Measurements from ENCODE around the gene VSIG10.

Gene VSIG10

DNA sequence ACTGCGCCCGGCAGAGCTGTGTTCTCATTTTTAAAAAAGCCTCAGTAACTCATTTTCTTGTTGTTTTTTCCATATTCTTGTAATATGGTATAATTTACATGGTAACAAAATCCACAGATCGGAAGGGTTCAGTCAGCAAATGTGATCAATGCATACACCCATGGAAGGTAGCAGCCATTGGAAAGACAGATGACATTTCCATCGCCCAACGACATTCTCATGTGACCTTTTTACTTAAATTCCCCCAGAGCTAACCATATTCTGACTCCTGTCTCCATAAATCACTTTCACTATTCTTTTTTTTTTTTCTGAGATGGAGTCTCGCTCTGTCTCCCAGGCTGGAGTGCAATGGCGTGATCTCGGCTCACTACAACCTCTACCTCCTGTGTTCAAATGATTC lies 37.0 kb upstream of the VSIG10 start:
- H3K36me3 ChIP-seq (ENCODE audit: control insufficient read depth in 2 of 2, insufficient read depth in 1 of 2, low read length in 2 of 2) = peaks cover 58 to 83% of the 10 kb centered on the region in 2 experiments
- ChIA-PET POLR2A (no interaction called here), CTCF (interaction anchor here (1.0 to 1.4 kb wide), 3 partner anchors 19 to 237 kb away, joined by 3 to 6 read pairs (median 4); no protein-coding TSS in a partner anchor)
- H3K4me1 ChIP-seq (ENCODE audit: control insufficient read depth, insufficient read depth, low read length) = no peaks in the 10 kb centered on the region
- TF ChIP-seq SETDB1 (IDR thresholded peaks at IDR 0.05; ENCODE audit: insufficient read length, low read length) = no peak
- TF ChIP-seq ZNF510 (tag by site-specific recombination; IDR thresholded peaks at IDR 0.05; ENCODE audit: insufficient replicate concordance) = no peak
- TF ChIP-seq ZNF174 (tag by site-specific recombination; IDR thresholded peaks at IDR 0.05) = no peak
- no peak for TF ChIP-seq ZNF677 (tag by site-specific recombination; IDR thresholded peaks at IDR 0.05)
- TF ChIP-seq, protein P1, sequence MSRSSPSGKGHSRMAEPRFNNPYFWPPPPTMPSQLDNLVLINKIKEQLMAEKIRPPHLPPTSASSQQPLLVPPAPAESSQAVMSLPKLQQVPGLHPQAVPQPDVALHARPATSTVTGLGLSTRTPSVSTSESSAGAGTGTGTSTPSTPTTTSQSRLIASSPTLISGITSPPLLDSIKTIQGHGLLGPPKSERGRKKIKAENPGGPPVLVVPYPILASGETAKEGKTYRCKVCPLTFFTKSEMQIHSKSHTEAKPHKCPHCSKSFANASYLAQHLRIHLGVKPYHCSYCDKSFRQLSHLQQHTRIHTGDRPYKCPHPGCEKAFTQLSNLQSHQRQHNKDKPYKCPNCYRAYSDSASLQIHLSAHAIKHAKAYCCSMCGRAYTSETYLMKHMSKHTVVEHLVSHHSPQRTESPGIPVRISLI (tag by site-specific recombination; IDR thresholded peaks at IDR 0.05) = no peak
- TF ChIP-seq, protein P2, sequence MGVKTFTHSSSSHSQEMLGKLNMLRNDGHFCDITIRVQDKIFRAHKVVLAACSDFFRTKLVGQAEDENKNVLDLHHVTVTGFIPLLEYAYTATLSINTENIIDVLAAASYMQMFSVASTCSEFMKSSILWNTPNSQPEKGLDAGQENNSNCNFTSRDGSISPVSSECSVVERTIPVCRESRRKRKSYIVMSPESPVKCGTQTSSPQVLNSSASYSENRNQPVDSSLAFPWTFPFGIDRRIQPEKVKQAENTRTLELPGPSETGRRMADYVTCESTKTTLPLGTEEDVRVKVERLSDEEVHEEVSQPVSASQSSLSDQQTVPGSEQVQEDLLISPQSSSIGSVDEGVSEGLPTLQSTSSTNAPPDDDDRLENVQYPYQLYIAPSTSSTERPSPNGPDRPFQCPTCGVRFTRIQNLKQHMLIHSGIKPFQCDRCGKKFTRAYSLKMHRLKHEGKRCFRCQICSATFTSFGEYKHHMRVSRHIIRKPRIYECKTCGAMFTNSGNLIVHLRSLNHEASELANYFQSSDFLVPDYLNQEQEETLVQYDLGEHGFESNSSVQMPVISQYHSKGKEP (tag by site-specific recombination; IDR thresholded peaks at IDR 0.05) = no peak
- TF ChIP-seq ZNF654 (tag by site-specific recombination; IDR thresholded peaks at IDR 0.05; ENCODE audit: low read depth) = no peak
- no peak for TF ChIP-seq ZNF16 (tag by site-specific recombination; IDR thresholded peaks at IDR 0.05; ENCODE audit: low read depth)
- TF ChIP-seq HOXD13 (CRISPR knock-in tag; IDR thresholded peaks at IDR 0.05; ENCODE audit: borderline replicate concordance) = no peak
- TF ChIP-seq, protein P3, sequence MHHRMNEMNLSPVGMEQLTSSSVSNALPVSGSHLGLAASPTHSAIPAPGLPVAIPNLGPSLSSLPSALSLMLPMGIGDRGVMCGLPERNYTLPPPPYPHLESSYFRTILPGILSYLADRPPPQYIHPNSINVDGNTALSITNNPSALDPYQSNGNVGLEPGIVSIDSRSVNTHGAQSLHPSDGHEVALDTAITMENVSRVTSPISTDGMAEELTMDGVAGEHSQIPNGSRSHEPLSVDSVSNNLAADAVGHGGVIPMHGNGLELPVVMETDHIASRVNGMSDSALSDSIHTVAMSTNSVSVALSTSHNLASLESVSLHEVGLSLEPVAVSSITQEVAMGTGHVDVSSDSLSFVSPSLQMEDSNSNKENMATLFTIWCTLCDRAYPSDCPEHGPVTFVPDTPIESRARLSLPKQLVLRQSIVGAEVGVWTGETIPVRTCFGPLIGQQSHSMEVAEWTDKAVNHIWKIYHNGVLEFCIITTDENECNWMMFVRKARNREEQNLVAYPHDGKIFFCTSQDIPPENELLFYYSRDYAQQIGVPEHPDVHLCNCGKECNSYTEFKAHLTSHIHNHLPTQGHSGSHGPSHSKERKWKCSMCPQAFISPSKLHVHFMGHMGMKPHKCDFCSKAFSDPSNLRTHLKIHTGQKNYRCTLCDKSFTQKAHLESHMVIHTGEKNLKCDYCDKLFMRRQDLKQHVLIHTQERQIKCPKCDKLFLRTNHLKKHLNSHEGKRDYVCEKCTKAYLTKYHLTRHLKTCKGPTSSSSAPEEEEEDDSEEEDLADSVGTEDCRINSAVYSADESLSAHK (tag by site-specific recombination; IDR thresholded peaks at IDR 0.05) = no peak
- no peak for TF ChIP-seq ZNF354C (tag by site-specific recombination; IDR thresholded peaks at IDR 0.05; ENCODE audit: borderline replicate concordance, low read depth)
- no peak for TF ChIP-seq ZNF629 (tag by site-specific recombination; IDR thresholded peaks at IDR 0.05)
- no peak for TF ChIP-seq ZNF23 (tag by site-specific recombination; IDR thresholded peaks at IDR 0.05; ENCODE audit: borderline replicate concordance)
- no peak for TF ChIP-seq ZNF530 (tag by site-specific recombination; IDR thresholded peaks at IDR 0.05; ENCODE audit: low read depth)
- TF ChIP-seq ZNF571 (tag by site-specific recombination; IDR thresholded peaks at IDR 0.05) = no peak
- TF ChIP-seq ZBTB21 (tag by site-specific recombination; IDR thresholded peaks at IDR 0.05) = no peak
- no peak for TF ChIP-seq ZNF169 (tag by site-specific recombination; IDR thresholded peaks at IDR 0.05)
- TF ChIP-seq, protein P4, sequence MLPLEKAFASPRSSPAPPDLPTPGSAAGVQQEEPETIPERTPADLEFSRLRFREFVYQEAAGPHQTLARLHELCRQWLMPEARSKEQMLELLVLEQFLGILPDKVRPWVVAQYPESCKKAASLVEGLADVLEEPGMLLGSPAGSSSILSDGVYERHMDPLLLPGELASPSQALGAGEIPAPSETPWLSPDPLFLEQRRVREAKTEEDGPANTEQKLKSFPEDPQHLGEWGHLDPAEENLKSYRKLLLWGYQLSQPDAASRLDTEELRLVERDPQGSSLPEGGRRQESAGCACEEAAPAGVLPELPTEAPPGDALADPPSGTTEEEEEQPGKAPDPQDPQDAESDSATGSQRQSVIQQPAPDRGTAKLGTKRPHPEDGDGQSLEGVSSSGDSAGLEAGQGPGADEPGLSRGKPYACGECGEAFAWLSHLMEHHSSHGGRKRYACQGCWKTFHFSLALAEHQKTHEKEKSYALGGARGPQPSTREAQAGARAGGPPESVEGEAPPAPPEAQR (tag by site-specific recombination; IDR thresholded peaks at IDR 0.05) = no peak
- no peak for TF ChIP-seq ZNF76 (tag by site-specific recombination; IDR thresholded peaks at IDR 0.05; ENCODE audit: borderline replicate concordance, low read depth)
- no peaks in the 10 kb centered on the region for H3K9me3 ChIP-seq (ENCODE audit: control insufficient read depth, insufficient read depth, low read depth, low read length)
- no peak overlapping the region for H3K4me3 ChIP-seq (ENCODE audit: low read depth, low read length)
- no peak overlapping the region for H3K27ac ChIP-seq (ENCODE audit: extremely low read depth, low read depth, low read length)
